T1000 (cell line): Measurements from ENCODE around the gene TNNT3.

Experiments used
- DNase-seq: peaks from one replicate; lab custom pipeline; 2025; ENCODE audit warnings: mixed read lengths; lab: John Stamatoyannopoulos, UW

Gene TNNT3

DNA sequence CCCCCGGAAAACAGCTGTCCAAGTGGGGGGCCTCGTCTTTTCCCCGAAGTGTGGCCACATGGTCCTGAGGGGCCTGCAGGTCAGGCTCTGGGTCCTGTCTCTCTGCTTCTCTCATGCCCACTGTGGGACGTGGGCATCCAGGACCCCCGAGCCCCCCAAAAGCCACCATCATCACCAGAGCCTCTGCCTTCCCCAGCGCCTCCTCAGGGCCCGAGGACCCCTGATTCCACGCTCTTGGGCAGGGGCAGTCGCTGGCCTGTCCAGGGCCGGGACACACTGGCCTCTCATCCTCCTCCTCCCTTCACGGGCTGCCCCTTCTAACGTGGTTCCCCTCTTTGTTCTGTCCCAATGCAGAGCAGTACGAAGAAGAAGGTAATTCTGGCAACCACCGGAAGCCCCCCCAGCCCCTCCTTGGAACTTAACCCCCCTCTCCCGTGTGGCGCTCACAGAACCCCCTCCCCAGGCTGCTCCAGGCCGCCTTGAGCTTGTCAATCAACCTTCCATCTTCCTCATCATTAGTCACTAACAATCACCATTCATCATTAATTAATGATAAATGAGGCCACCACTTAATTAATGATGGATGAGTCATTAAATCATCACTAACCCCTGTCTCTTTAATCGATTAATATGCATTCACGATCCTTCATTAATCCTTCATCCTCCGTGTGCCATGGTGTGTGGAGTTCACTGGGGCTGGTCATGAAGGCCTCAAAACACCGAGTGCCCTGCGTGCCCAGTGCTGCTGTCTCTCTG lies 3.9 kb downstream of the TNNT3 start:
- DNase-seq = no peak

DNA sequence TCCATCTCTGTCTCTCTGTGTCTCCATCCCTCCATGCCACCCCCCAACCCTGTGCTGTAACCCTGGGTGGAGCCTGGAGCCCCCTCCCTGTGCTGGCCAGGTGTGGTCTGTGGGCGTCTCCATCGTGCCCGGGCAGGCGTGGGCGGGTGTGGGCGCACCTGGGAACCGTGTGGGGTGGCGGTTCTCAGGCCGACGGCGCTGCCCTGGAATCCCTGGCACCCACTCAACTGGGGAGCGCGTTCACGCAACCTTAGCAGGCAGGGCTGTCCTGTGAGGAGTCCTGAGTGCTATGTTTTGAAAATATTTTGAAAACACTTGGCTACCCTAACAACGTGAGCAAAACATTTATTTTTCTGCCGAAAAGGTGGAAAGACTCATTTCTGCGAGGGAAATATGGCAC lies 4.7 kb downstream of the TNNT3 start:
- DNase-seq = no peak

DNA sequence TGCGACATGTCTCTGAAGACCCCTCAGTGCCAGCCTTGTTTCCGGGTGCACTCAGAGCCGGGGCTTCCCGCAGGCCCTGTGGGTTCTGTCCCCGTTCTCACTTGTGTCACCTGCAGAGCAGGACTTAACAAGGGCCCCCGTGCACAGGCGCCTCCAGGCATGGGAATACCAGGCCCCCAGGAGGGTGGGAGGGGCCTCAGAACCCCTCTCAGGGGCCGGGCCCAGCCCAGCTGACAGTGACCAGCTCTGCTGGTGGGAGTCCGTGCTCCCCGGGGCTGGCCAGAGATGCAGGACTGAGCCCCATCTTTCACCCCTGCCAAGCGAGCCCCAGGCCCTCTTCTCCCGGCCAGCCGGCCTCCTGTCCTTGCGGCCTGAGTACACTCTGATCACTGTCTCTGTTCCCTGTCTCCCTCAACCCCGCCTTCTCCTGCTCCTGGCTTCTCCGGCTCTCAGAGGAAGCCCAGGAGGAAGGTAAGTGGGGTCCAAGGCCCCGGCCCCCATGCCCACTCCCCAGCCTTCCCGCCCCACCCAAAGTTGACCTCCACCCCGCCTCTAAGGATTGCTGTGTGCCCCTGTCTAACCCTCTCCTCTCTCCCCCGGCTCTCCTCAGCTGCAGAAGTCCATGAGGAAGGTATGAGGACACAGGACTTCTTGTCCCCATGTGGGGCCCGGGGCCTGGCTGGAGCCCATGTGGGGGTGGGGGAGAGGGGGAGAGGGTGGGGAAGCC lies 5.3 kb downstream of the TNNT3 start:
- no peak for DNase-seq

DNA sequence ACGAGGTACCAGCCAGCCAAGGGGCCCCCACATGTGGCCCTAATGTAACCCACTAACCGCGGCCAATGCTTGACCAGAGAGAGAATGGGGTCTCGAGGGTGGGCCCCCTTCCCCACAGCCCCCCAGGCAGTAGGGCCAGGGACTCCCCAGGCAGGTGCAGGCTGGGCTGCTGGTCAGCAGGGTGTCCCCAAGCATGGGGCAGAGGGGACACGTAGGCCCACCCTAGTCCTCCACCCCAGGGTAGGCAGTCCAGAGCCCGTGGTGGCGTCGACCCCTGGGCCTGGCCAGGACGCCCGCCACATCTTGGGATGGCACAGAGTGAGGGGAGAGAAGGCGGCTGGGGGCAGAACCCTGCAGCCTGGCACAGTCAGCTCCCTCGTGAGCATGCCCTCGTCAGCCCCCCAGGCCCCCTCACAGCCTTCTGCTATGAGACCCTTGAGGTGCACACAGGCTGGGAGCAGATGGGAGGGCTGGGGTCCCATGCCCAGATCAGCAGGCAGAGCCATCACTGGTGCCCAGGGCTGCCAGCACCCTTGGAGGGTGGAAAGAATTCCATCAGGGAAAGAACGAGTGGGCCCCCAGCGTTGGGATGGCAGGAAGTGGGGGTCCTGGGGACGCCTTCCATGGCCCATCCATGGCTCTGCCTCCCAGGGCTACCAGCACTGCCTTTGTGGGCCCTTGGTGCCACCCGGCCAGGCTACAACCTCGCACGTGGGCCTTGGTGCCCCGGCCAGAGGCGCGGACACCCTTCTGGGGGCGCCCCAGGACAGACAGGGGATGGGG lies 6.1 kb downstream of the TNNT3 start:
- no peak for DNase-seq

DNA sequence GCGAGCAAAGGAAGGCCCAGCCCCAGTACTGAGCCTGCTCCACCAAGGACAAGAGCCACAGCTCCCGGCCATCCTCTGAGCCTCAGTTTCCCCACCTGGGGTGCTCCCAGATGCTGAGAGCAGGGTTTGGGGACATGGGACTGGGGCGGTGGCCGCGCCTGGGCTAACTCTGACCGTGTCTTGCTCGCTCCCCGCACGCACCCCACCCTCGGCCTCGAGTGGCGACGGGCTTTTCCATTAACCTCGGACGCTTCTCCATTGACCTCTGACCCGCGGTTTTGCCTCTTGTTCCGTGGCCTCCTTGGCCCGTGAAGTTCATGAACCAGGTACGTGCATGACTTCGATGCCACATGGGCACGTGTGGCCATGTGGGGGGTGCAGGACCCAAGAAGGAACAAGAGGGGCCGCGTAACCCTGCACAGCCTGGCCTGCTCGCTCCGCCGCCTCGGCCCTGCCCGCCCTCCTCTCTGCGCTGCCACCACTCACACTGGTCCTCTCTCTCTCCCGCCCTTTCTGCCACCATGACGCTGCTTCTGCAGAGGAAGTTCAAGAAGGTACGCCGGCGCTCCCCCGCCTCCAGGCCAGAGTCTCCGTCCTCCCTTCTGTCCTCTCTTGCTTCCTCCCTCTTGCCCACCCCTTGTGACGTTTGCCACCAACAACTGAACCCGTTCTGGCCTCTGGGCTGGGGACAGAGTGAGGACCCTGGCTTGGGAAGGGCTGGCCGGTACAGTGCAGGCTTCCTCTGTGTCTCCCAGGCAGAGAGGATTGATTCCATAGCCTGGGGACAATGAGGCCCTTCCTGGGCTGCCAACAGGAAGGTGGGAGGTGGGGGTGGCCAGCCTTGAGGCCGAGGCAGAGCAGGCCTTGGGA lies 6.9 kb downstream of the TNNT3 start:
- no peak for DNase-seq

DNA sequence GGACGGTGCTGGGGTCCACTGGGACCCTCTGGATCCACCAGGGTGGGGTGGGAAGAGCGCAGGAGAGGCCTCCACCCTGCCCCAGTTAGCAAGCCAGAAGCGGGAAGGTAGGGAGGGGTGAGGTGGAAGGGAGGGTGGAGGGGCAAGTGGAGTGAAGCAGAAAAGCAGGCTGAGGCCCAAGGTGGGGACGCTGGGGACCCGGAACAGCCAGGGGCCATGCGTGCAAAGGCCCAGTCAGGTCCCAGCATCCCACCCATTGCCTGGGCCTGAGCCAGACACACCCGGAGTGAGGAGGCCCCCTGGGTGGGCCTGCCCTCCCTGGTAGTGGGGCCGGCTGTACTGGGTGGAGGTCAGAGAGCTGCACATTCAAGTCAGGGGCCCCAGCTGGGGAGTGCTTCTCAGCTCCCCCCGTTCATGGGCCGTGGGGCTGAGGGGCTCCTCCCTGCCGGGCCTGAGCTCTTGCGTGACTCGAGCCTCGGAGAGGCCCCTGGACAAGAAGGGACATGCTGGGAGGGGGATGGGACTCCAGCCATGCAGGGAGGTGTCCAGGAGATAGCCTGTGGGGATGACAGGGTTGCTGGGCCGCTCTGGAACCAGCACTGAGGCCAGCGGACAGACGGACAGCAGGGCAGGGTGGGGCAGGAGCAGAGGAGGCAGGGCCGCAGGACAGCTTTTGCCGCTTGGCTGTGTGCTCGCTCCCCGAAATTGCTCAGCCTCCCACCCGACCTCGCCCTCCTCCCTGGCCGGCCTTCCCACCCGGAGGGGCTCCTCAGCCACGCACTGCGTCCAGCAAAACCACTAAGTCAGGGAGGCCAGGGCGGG lies 7.7 kb downstream of the TNNT3 start:
- DNase-seq = no peak

DNA sequence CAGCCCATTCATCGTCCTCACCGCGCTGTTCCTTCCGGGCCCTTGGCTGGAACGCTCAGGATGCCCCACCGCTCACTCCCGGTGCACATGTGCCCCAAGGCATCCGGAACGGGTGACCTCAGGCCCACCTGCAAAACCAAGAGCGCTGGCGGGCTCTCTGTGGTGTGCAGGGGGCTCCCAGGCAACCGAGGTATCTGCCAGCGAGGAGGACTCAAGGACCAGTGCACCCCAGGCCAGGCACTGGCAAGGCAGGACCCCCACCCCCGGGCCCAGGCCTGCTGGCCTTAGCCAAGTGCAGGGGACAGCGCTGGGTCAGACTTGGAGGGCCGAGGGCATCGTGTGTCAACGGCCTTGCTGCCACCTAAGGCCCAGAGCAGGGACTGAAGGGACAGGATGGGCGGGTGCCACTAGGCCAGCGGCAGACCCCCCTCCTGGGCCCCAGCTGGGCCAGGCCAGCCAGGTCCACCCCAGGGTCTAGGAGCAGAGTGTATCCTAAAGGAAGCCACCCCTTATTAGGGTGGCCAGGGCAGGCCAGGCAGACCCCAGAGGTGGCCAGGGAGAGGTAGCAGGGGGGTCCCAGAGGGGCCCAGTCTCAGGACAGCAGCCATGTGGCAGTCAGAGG lies 8.5 kb downstream of the TNNT3 start:
- DNase-seq = no peak

DNA sequence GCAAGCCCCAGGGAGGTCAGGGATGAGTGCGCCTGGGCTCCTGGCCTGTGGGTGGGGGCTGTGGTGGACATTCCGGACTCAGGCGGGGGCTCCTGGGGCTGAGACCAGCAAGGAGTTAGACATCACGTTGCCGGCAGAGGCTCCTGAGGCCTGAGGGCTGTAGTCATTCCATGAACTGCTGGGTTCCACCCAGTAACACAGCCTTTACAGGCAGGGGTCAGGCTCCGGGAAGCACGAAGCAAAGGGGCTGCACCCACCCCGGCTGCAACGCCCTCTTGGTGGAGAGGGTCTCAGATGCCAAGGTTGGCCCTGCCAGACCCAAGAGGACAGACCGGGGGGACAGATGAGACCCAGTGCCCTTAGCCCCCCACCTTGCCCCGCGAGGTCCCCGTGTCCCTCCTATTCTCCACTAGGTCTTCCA lies 9.0 kb downstream of the TNNT3 start:
- DNase-seq = no peak

DNA sequence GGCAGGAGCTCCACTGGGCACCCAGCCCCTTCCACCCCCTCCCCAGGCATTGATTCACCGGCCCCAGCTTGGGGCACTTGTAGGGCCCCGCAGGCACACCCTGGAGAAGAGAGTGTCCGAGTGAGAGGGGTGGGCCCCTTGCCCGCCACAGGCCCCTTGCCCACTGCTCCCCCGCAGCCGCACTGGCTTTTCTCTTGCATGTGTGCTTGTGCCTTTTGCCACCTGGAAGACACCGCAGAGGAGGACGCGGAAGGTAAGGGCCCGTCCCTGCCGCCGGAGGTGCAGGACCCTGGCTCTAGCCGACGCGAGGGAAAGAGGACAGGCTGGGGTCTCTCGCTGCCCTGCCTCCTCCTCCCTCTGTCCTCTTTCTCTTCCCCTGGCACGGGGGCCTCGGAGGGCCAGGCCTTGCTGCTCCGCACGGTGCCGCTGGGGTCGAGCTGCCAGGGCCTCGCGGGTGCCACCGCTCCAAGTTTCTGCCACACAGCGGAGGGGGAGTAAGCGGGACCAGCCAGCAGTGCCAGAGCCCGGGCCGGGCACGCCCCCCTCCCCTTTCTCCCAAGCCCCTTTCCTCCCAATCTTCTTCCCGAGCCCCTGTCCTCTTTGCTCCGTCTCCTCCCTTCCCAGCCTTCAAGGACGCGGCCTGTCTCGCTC lies 9.5 kb downstream of the TNNT3 start:
- no peak for DNase-seq

DNA sequence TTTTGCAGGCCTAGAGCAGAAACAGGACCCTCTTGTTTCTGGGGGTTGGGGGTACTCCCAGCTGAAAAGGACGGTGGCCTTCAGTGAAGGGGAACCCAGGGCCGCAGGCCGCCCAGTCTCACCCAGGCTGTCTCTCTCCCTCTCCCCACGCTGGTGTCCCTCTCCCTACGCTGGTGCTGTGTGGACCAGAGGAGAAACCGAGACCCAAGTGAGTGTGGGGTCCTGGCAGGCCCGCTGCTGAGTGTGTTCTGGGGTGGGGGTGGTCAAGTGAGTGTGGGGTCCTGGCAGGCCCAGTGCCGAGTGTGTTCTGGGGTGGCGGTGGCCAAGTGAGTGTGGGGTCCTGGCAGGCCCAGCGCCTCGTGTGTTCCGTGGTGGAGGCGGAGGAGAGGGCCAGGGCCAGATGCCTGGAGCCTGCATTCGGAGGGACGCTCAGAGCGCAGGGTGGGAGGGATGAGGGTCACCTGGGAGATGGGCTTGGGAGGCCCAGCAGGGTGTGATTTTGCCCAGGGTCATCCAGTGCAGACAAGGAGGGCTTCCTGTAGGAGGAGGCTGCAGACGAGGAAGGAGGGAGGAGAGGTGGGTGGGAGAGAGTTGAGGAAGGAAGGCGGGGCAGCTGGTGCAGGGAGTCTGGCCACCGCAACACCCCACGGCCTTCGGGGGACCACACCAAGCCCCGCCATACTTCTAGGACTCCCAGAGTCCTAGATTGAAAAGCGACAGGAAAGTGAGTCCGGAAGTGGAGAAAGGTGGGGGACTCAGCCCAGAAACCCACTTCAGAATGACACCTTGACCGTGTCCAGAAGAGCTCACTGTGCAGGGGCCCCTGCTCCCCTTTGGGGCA lies 10.3 kb downstream of the TNNT3 start:
- DNase-seq = no peak

DNA sequence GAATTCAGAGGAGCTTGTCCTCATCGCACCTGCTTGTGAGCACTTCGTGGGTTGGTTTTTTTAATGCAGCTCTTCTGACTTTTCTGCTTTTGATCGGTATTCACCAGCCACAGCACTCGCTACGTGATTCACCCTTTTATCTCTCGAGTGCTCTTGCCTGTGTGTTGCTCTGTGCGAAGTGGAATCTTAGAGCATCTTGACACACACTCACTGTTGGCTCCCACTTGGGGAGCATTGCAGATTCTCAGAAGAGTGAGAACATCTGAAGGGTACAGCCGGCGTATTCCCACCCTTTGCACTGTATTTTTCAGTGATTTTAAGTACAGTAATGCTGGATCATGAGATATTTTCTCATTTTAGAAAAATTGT lies 10.9 kb downstream of the TNNT3 start:
- DNase-seq = no peak

DNA sequence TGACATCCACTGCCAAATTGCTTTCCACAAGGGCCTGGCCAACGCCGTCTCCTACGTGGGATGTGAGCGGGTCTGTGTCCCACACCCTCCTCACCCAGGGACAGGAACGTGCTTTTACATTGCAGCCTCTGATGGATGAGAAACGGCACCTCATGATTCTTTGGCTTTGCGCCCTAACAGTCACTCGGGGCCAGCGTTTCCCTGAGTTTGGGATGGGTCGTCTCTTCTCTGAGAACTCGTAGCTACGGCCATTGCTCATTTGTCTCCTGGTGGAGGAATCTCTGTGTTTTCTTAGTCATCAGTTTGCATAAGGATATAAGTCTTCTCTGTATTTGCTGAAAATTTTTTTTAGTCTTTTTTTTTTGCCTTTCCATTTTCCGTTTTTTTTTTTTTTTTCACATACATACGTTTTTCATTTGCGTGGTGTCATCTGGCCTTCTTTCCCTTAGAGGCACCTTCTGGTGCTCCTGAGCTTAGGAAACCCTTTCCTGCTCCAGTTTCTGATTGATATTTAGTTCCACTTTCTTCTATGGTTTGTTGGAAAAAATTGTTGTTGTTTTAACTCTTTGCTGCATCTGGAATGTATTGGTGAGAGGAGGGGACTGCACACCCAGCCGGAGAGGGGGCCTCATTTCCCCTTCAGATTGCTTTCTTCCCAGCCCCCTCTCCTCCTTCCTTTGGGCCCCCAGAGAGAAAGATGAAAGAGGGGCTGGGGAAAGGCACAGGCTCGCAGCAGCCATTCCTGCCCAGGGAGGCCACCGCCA lies 12.0 kb downstream of the TNNT3 start:
- no peak for DNase-seq

DNA sequence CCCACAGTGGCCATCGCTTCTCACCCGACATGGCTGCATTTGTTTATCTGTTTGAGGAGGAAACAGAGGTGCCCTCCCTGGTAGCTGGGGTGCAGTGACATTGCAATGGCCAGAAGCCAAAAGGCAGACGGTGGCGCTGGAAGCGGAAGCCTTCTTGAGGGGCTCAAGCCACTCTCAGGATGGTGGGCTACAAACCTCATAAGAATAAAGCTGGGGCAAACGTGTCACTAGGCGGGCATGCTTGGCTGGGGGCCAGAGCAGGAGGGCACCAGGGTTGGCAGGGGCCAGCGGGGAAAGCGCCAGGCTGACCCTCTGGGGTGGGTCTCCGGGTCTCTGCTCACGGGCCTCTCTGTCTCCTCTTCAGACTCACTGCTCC lies 12.6 kb downstream of the TNNT3 start:
- DNase-seq = no peak

DNA sequence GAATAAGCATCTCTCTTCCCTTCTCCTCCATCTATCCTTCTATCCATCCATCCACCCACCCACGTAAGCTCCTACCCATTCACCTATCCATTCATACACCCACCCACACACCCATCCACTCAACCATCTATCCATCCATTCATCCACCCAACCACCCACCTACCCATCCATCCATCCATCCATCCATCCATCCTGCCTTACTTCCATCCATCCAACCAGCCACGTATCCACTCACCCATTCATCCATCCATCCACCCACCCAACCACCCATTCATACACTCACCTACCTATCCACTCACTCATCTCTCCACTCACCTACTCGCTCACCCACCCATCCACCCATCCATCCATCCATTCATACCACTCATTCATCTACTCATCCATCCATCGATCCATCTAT lies 13.2 kb downstream of the TNNT3 start:
- DNase-seq = no peak

DNA sequence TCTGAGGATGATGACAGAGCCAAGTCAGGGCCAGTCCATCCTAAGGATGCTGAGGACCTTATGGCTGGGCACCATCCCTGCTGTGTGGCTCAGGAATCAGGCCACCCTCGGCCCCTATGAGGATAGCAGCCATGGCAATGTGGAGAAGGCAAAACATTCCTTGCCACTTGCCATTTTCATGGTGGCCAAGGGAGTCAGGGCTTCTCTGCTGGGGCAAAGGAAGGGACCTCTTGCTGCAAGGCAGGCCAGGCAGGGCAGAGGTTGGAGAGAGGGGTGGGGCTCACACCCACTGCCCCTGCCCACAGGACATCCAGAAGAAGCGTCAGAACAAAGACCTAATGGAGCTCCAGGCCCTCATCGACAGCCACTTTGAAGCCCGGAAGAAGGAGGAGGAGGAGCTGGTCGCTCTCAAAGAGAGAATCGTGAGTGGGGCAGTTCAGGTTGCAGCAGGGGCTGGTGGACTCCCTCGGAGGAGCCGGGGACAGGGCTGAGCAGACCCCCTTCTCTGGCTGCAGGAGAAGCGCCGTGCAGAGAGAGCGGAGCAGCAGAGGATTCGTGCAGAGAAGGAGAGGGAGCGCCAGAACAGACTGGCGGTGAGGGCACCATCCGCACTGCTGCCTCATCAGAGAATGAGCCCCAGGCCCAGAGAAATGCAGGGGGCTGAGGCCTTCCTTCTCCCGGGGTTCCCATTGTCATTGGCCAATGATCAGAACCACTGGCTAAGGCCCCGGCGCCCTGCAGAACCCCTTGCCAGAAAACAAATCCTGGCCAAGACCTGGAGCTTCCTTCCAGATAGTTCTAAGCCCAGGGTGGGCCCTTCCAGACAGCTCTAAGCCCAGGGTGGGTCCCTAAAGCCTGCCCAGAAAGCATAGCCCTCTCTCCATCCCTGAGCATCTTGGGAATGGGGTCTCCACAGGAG lies 14.2 kb downstream of the TNNT3 start:
- no peak for DNase-seq

DNA sequence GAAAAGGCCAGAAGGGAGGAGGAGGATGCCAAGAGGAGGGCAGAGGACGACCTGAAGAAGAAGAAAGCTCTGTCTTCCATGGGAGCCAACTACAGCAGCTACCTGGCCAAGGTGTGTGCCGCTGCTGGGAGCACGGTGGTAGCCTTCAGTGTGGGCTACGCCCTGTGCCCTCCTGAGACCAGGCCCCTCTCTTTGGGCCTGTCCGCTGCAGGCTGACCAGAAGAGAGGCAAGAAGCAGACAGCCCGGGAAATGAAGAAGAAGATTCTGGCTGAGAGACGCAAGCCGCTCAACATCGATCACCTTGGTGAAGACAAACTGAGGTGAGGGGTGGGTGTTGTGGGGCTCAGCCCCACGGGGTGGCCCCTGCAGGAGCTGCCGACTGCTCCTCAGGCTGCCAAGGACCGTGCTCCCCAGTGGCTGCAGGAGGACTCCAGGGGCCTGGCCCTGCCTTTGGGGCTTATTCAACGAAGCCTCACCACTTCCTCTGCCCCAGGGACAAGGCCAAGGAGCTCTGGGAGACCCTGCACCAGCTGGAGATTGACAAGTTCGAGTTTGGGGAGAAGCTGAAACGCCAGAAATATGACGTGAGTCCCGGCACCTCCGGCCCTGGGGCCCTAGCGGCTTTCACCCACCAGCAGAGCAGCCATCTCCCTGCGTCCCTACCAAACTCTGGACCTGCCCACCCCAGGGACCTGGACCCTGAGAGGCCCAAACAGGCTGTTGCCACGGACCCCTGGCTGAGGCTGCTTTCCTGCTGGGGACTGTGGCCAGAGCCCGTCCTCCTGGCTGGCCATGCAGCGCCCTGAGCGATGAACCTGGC lies 15.0 kb downstream of the TNNT3 start:
- DNase-seq = no peak
